Spleen (tissue), 11 donors: Measurements from ENCODE around the gene HMCN1. TPM values are rescaled to one million over a fixed set of nuclear protein-coding genes. Genes with fewer than 3 reads are reported as not detected.

ENCODE experiments used
- DNase-seq: peaks from one replicate; pipeline ENCODE4 v3.0.0-alpha.2; 2020
- H3K27ac ChIP-seq, 8 donors: fragments of 200-600 bp; sonication (generic) in 7 of 8; 1 replicate in 4 of 8; 2 replicates in 4 of 8; pipeline versions ENCODE4 v1.5.0 to v1.8.0; 2016 to 2021; ENCODE audit warnings: inconsistent platforms in 4 of 8, mild to moderate bottlenecking in 4 of 8, moderate library complexity in 1 of 8
- H3K27me3 ChIP-seq, 7 donors: fragments of 200-600 bp; sonication (generic) in 6 of 7; replicated peaks in 1 of 7; 1 replicate in 4 of 7; 2 replicates in 3 of 7; pipeline versions ENCODE4 v1.5.0 to v1.8.0; 2016 to 2021; ENCODE audit warnings: inconsistent platforms in 3 of 7, mild to moderate bottlenecking in 1 of 7
- H3K36me3 ChIP-seq, 6 donors: fragments of 200-600 bp; sonication (generic) in 5 of 6; 1 replicate in 4 of 6; 2 replicates in 2 of 6; pipeline versions ENCODE4 v1.5.0 to v1.8.0; 2016 to 2021; ENCODE audit warnings: inconsistent platforms in 2 of 6
- H3K4me1 ChIP-seq, 6 donors: fragments of 200-600 bp; sonication (generic) in 5 of 6; 1 replicate in 3 of 6; 2 replicates in 3 of 6; pipeline versions ENCODE4 v1.5.0 to v1.8.0; 2016 to 2021; ENCODE audit warnings: inconsistent platforms in 3 of 6
- H3K4me3 ChIP-seq, 8 donors: fragments of 200-600 bp; sonication (generic) in 7 of 8; 1 replicate in 4 of 8; 2 replicates in 4 of 8; pipeline versions ENCODE4 v1.5.0 to v1.8.0; 2016 to 2021; ENCODE audit warnings: inconsistent platforms in 4 of 8, mild to moderate bottlenecking in 4 of 8, moderate library complexity in 2 of 8
- H3K9me3 ChIP-seq, 8 donors: fragments of 200-600 bp; sonication (generic) in 7 of 8; 1 replicate in 4 of 8; 2 replicates in 4 of 8; pipeline versions ENCODE4 v1.5.0 to v1.8.0; 2016 to 2021; ENCODE audit warnings: inconsistent platforms in 4 of 8
- POLR2A ChIP-seq, 3 donors: fragments of 450-650 bp; IDR thresholded peaks; one replicate each; pipeline ENCODE4 v1.5.1; 2017; ENCODE audit warnings: antibody characterized with exemption in 3 of 3, mild to moderate bottlenecking in 1 of 3
- POLR2AphosphoS5 ChIP-seq, 3 donors: sonication (generic); formaldehyde crosslinking; IDR thresholded peaks; one replicate each; pipeline ENCODE4 v1.5.1; 2017; ENCODE audit warnings: antibody characterized with exemption in 3 of 3
- WGBS, 5 donors: extraction: QIAGEN DNeasy Blood & Tissue Kit in 3 of 5; methylation state at CpG; one replicate each; pipeline versions ENCODE4 v1.1.5 to v1.1.7; 2013 to 2018; 5-methylcytosine and 5-hydroxymethylcytosine counted together
- intact Hi-C: fragments of 100-400 bp; cut with DNase I; formaldehyde crosslinking; loops from one replicate; pipeline ENCODE4 v1.15.0; 2023; ENCODE audit warnings: low total_unique reads
- polyA plus RNA-seq, 3 donors: library from polyadenylated mRNA; stranded (reverse); fragments of 200-250 nt; gene quantifications; one replicate each; pipeline ENCODE4 v1.2.1, GENCODE V29; 2013
- total RNA-seq, 7 donors: library from RNA; depleted of rRNA in 3 of 7; stranded (reverse); fragments of >200 nt in 3 of 7; fragmentation: NEBNext Ultra II Directional in 4 of 7; extraction: Animal tissue kit (Norgen Biotek cat#: 25700) in 4 of 7; gene quantifications; one replicate each; pipeline versions ENCODE4 v1.1.0 to v1.2.1, GENCODE V29; 2016 to 2021
- TF ChIP-seq, protein P1 (sequence below), 11 experiments: fragments of 200-600 bp in 7 of 11; fragments of 450-650 bp in 4 of 11; sonication (generic) in 4 of 11; IDR thresholded peaks in 8 of 11; conservative IDR thresholded peaks in 3 of 11; 1 replicate in 7 of 11; 2 replicates in 4 of 11; pipeline versions ENCODE4 v1.4.0 to v1.8.0; 2016 to 2021; ENCODE audit warnings: antibody characterized with exemption in 11 of 11, inconsistent platforms in 4 of 11, mild to moderate bottlenecking in 1 of 11
- donor health status: healthy with polysubstance abuse.
- donor health status: DM: no; HTN: no; CAD: no; lungs with moderate emphysema.
- donor health status: DM: no; HTN: no; CAD: no.
- donor health status: Bipolar disorder and iron deficiency.
- donor health status: healthy.
- donor health status: DM: no; HTN: no; CAD: no.
- donor health status: DM: yes; HTN: yes; CAD: no.

HMCN1 gene
- total and polyA plus RNA-seq, 10 donors: 1.2 to 28.8 (median 19.9) TPM

DNA sequence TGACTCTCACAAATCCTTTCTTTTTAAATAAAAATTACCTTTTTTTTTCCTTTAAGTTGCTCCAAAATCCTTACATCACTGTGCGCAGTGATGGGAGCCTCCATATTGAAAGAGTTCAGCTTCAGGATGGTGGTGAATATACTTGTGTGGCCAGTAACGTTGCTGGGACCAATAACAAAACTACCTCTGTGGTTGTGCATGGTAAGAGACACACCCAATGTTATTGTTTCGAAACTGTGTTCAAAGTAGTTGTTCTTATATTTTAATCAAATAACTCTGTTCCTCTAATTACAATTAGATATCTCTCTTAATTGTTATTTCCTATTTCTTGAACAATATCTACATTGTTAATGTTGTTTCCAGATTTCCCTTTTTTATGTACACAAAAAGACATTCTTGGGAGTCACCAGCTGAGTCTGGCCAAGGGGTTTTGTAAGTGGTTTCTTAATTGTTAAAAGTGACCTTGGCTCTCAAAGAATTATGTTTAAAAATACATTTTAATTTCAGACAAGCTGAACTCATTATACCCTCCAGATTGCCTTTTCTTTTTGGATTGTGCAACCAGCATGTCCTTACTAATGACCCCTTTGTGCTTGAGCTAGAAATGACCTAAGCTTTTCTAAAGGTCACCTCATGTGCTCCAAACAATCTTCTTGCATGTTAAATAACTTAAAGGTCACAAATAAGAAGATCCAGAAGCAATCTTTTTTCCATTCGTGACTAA lies 250.1 kb downstream of the HMCN1 start:
- Histone ChIP-seq H3K9me3 (no peaks in the 10 kb centered on the region), H3K36me3 (no peaks in the 10 kb centered on the region), H3K4me1 (peaks cover 0 to 12% (median 3%) of the 10 kb centered on the region in 6 donors), H3K27me3 (no peaks in the 10 kb centered on the region), H3K4me3 (no peak overlapping the region), H3K27ac (no peak overlapping the region)
- WGBS, 5 donors: 72 to 82% (median 75%) methylated on average over 4 of the region's 4 CpGs
- no peak for DNase-seq
- intact Hi-C loops: no loop called here
- TF ChIP-seq, protein P1, sequence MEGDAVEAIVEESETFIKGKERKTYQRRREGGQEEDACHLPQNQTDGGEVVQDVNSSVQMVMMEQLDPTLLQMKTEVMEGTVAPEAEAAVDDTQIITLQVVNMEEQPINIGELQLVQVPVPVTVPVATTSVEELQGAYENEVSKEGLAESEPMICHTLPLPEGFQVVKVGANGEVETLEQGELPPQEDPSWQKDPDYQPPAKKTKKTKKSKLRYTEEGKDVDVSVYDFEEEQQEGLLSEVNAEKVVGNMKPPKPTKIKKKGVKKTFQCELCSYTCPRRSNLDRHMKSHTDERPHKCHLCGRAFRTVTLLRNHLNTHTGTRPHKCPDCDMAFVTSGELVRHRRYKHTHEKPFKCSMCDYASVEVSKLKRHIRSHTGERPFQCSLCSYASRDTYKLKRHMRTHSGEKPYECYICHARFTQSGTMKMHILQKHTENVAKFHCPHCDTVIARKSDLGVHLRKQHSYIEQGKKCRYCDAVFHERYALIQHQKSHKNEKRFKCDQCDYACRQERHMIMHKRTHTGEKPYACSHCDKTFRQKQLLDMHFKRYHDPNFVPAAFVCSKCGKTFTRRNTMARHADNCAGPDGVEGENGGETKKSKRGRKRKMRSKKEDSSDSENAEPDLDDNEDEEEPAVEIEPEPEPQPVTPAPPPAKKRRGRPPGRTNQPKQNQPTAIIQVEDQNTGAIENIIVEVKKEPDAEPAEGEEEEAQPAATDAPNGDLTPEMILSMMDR (IDR thresholded peaks at IDR 0.05 in 8 of 11, conservative IDR thresholded peaks at IDR 0.05 in 3 of 11): no peak
- no peak for TF ChIP-seq POLR2AphosphoS5 (IDR thresholded peaks at IDR 0.05)
- TF ChIP-seq POLR2A (IDR thresholded peaks at IDR 0.05): no peak

DNA sequence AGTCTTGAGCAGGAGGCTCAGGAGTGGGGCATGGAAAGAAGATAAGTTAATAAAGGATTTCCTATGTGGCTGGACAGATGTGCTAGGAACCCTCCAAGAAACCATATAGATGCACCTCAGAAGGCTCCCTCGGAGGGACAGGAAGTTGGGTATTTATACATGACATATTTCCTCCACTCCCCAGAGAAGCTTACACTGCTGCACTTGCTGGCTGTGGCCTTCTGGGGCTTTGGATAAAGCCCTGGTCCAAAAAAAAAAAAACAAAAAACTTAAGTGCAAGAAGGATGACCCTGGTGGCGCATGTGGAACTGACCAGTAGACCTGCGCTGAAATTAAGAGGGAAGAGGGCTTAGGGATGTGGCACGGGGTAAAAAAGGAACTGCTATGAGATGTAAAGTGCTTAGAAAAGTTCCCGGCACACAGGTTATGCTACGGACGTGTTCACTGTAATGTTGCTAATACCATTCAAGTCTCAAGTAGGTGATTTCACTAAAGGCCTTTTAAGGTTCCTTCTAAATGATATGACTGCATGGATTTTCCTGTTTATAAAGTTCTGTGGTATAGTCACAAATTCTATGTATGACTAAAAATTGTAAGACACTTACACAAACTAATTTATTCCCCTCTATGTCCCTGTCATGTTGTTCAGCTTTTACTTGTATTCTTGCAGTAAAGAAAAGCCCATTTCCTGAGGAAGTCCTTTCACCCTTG lies 253.6 kb downstream of the HMCN1 start:
- Histone ChIP-seq H3K27ac (peak overlapping the region in 5 of 8 donors; percentile 28 to 55 (median 45)), H3K27me3 (no peaks in the 10 kb centered on the region)
- intact Hi-C loops: no loop called here

DNA sequence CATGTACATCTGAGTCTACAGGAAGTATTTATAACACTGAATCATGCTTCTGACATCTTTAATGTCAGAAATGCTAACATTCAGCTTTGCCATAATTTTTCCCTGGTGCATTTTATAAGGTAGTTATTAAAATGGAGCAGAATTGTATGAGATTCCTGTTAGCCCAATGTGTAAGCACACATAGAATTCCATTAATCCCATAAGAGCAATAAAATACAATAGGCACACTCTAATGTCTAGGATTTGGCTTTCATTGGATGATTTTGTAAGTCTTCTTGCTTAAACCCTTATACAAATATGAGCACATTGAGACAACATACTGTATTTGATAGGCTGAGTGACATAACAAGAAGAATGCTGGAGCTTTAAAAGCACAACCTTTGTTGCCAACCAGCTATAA lies 256.4 kb downstream of the HMCN1 start:
- peaks cover 0 to 12% (median 2%) of the 10 kb centered on the region in 6 donors for H3K4me1 ChIP-seq
- intact Hi-C loops: no loop called here
- no peaks in the 10 kb centered on the region for H3K36me3 ChIP-seq
- no peak overlapping the region for H3K4me3 ChIP-seq
- H3K27ac ChIP-seq: no peak overlapping the region
- no peak for DNase-seq
- no peaks in the 10 kb centered on the region for H3K27me3 ChIP-seq
- TF ChIP-seq POLR2A (IDR thresholded peaks at IDR 0.05) (no peak), POLR2AphosphoS5 (IDR thresholded peaks at IDR 0.05) (no peak)
- TF ChIP-seq, protein P1 (IDR thresholded peaks at IDR 0.05 in 8 of 11, conservative IDR thresholded peaks at IDR 0.05 in 3 of 11): no peak
- no peaks in the 10 kb centered on the region for H3K9me3 ChIP-seq

More for the DNA sequence above, 253.6 kb downstream of the HMCN1 start:
- 31 to 45% (median 38%) methylated on average over 7 of the region's 7 CpGs for WGBS, 5 donors
- no peaks in the 10 kb centered on the region for H3K36me3 ChIP-seq
- H3K4me1 ChIP-seq: peaks cover 0 to 12% (median 3%) of the 10 kb centered on the region in 6 donors
- TF ChIP-seq, protein P1 (IDR thresholded peaks at IDR 0.05 in 8 of 11, conservative IDR thresholded peaks at IDR 0.05 in 3 of 11): no peak
- no peak for TF ChIP-seq POLR2A (IDR thresholded peaks at IDR 0.05)
- no peak for TF ChIP-seq POLR2AphosphoS5 (IDR thresholded peaks at IDR 0.05)
- no peak overlapping the region for H3K4me3 ChIP-seq
- no peaks in the 10 kb centered on the region for H3K9me3 ChIP-seq
- no peak for DNase-seq

DNA sequence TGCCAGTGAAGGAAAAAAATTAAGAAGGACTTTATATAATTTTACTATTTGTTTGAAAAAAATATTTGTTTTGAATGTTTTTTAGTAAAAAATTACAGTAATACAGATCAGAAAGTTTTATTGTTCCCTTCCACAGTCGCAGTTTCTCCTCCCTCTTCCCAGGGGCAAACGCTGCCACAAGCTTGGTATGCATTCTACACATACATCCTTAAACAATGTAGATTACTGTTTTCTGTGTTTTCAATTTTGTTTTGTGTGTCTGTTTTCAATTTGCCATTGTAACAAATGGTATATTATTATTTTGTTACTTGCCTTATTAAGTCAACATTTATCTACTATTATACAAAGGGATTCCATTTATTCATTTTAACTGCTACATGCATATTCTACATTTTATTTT lies 257.1 kb downstream of the HMCN1 start:
- Histone ChIP-seq H3K36me3 (no peaks in the 10 kb centered on the region), H3K4me1 (peaks cover 0 to 12% (median 0%) of the 10 kb centered on the region in 6 donors), H3K27me3 (no peaks in the 10 kb centered on the region), H3K9me3 (no peaks in the 10 kb centered on the region), H3K27ac (no peak overlapping the region), H3K4me3 (no peak overlapping the region)
- TF ChIP-seq POLR2A (IDR thresholded peaks at IDR 0.05) (no peak), POLR2AphosphoS5 (IDR thresholded peaks at IDR 0.05) (no peak)
- TF ChIP-seq, protein P1 (IDR thresholded peaks at IDR 0.05 in 8 of 11, conservative IDR thresholded peaks at IDR 0.05 in 3 of 11): no peak
- DNase-seq: no peak
- 87 to 94% (median 90%) methylated on average over 2 of the region's 2 CpGs for WGBS, 5 donors
- intact Hi-C loops: no loop called here
